Measurements from ENCODE around the gene PXMP2.

The PXMP2 gene

DNA sequence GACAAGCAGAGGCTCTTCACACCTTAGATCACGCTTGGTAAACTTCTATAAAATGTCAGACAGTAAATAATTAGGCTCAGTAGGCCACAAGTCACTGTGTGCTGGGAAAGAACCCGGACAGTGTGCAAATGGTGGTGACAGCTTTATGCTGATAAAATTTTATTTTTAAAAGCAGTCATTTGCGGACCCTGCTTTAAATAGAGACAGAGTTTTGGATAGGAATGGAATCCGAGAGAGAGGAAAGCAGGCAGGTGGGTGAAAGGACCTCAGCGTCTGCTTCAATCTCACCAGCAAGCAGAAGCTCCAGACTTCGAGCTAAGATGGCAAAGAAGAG, 52.9 kb downstream of the PXMP2 start:
- no peak overlapping the region for H3K4me3 ChIP-seq (ENCODE audit: low read length)
- no peak for DNase-seq (ENCODE audit: low read depth)
- TF ChIP-seq CTCF (conservative IDR thresholded peaks at IDR 0.05; ENCODE audit: low read length): no peak

GRCh38 chr12:132740652-132741051, 53.3 kb downstream of the PXMP2 start:
- no peak for TF ChIP-seq CTCF (conservative IDR thresholded peaks at IDR 0.05; ENCODE audit: low read length)
- no peak for DNase-seq (ENCODE audit: low read depth)

DNA sequence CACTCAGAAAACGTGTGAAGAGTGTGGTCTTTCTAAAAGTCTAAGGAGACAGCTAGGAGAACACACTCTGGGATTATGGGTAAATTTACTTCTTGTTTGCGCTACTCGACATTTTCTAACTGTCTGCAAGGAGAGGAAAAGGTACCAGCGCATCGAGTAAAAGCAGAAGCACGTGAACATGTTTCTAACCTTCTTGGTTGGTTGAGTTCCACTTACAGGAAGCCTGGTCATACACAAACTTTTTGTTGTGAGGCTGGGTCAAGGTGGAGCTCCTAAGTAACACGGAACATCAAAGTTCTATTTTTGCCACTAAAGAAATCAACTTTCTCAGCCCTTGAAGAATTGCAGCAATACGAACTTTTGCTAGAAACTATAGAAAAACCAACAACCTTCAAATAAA, 54.2 kb downstream of the PXMP2 start:
- no peak for TF ChIP-seq CTCF (conservative IDR thresholded peaks at IDR 0.05; ENCODE audit: low read length)
- DNase-seq (ENCODE audit: low read depth): no peak
- no peak overlapping the region for H3K4me3 ChIP-seq (ENCODE audit: low read length)

More at GRCh38 chr12:132740652-132741051, 53.3 kb downstream of the PXMP2 start:
- H3K4me3 ChIP-seq (ENCODE audit: low read length): no peak overlapping the region

- no peak for TF ChIP-seq CTCF (conservative IDR thresholded peaks at IDR 0.05; ENCODE audit: low read length)
- H3K4me3 ChIP-seq (ENCODE audit: low read length): no peak overlapping the region
- no peak for DNase-seq (ENCODE audit: low read depth)
These were observed 56.4 kb downstream of the PXMP2 start for GRCh38 chr12:132743831-132744230.

- DNase-seq (ENCODE audit: low read depth): no peak
- no peak overlapping the region for H3K4me3 ChIP-seq (ENCODE audit: low read length)
- TF ChIP-seq CTCF (conservative IDR thresholded peaks at IDR 0.05; ENCODE audit: low read length): no peak
These were observed 59.2 kb downstream of the PXMP2 start for GRCh38 chr12:132746613-132747012.

DNA sequence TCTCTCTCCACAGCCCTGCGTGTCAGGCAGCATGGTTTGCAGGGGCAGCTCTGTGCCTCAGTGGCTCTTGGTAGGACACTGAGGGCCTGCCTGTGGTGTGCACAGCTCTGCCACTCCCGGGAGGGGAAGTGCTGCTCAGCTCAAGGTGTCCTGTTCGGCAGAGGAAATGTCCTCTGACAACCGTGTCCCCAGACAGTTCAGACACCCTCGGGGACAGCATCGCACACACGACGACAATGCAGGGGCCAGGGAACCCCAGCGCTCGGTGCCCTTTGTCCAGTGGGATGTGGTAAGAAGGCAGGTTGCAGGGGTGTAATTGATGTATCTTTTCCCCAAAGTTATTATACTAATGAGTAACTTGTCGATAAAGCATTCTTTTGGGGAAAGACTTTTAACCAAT, 60.0 kb downstream of the PXMP2 start:
- DNase-seq (ENCODE audit: low read depth): no peak
- H3K4me3 ChIP-seq (ENCODE audit: low read length): no peak overlapping the region
- no peak for TF ChIP-seq CTCF (conservative IDR thresholded peaks at IDR 0.05; ENCODE audit: low read length)

DNA sequence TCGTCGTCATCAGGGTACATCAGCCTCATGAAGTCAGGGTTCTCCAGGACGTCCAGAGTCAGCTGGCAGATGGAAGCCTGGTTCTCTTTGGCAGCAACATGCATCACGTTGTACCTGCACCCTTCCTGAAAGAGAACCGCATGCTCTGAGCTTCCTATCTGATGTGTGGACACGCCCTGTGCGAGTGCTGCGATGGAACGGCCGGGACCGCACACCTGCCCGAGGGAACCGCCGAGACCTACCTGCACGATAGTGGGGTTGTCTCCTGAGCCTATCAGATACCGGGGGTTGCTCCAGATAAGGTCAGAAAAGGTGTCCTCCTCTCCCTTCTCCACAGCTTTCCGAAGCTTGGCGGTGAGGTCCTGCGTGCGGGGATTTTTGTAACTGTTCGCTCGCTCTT, 60.5 kb downstream of the PXMP2 start:
- TF ChIP-seq CTCF (conservative IDR thresholded peaks at IDR 0.05; ENCODE audit: low read length): no peak
- no peak overlapping the region for H3K4me3 ChIP-seq (ENCODE audit: low read length)
- no peak for DNase-seq (ENCODE audit: low read depth)

Measured in AG10803 (cell line).